Keratinocyte (primary cell): ENCODE results near the gene ZFP1.
"Not testable (repeated sequence)": the region's sequence is repeated elsewhere in the genome, so short reads cannot be mapped to it uniquely, and the experiment has no call there.

ENCODE experiments used
- CTCF ChIP-seq, 3 experiments: IDR thresholded peaks in 1 of 3; conservative IDR thresholded peaks in 1 of 3; optimal IDR thresholded peaks in 1 of 3; 2 replicates in 2 of 3; 3 replicates in 1 of 3; pipeline versions ENCODE3 to v1.5.1; 2011; ENCODE audit warnings: low read length in 3 of 3, mild to moderate bottlenecking in 3 of 3, moderate library complexity in 2 of 3, control low read depth in 1 of 3, inconsistent platforms in 1 of 3; ENCODE audit not compliant: insufficient read depth in 2 of 3; ENCODE audit errors: extremely low read depth in 1 of 3
- EZH2 ChIP-seq: IDR thresholded peaks from one replicate; pipeline ENCODE4 v1.6.1; 2012; ENCODE audit warnings: inconsistent platforms, mild to moderate bottlenecking, low read length, moderate library complexity

DNA sequence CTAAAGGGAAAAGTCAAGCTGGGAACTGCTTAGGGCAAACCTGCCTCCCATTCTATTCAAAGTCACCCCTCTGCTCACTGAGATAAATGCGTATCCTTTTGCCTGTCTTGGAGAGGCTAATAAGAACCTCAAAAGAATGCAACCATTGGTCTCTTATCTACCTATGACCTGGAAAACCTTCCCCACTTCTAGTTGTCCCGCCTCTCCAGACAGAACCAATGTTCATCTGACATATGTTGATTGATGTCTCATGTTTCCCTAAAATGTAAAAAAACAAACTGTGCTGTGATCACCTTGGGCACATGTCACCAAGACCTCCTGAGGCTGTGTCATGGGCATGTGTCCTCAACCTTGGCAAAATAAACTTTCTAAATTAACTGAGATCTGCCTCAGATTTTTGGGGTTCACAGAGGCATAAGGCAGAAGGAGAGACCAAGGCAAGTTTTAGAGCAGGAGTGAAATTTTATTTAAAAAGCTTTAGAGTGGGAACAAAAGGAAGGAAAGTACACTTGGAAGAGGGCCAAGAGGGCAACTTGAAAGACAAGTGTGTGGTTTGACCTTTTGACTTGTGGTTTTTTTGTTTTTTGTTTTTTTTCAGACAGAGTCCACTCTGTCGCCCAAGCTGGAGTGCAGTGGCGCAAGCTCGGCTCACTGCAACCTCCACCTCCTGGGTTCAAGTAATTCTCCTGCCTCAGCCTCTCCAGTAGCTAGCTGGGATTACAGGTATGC is 18.7 kb upstream of the ZFP1 start:
- not testable (repeated sequence) for TF ChIP-seq CTCF (optimal IDR thresholded peaks at IDR 0.05 in 1 of 3, IDR thresholded peaks at IDR 0.05 in 1 of 3, conservative IDR thresholded peaks at IDR 0.05 in 1 of 3; ENCODE audit: extremely low read depth in 1 of 3, insufficient read depth in 2 of 3, low read length in 3 of 3); EZH2
